HG03442 (cell line): ENCODE measurements around the gene CRIP2.

ENCODE experiments used
- ATAC-seq: cut with Tn5 transposase; IDR thresholded peaks from one replicate; pipeline ENCODE4 v1.9.1; 2021; ENCODE audit warnings: mild to moderate bottlenecking, moderate library complexity; ENCODE audit not compliant: unreplicated experiment

CRIP2 gene

GRCh38 chr14:105460116-105460515 is 14.5 kb upstream of the CRIP2 start:
- ATAC-seq, result no peak

DNA sequence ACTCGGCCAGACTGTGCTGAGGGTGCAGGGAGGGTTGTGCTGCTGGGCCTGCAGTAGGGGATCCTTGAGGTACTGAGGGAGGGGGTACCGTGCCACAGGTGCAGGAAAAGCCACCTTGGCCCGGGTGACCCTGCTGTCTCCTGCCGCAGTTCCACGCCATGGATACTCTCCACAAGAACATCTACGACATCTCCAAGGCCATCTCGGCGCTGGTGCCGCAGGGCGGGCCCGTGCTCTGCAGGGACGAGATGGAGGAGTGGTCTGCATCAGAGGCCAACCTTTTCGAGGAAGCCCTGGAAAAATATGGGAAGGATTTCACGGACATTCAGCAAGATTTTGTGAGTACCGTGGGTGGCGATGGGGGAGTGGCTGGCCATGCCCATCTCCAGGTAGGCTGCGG is 14.0 kb upstream of the CRIP2 start:
- no peak for ATAC-seq

DNA sequence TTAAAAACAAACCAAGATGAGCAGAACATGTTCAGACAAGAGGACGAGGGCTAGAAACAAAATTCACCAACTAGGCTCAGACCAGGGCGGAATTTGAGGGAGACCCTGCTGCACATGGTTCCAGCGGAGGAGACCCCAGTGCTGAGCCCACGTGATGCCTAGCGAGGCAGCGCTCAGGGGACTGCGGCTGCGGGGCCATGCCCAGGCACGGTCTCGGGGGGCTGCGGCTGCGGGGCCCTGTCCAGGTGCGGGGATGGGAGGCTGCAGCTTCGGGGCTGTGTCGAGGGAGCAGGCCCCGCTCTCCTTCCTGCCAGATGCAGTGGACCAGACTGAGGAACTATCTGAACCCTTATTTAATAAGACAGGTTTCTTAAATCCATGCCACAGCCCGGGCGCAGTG is 12.7 kb upstream of the CRIP2 start:
- no peak for ATAC-seq

GRCh38 chr14:105464501-105464900 is 10.1 kb upstream of the CRIP2 start:
- ATAC-seq, result no peak

GRCh38 chr14:105465209-105466031 is 9.2 kb upstream of the CRIP2 start:
- no peak for ATAC-seq

GRCh38 chr14:105466531-105467248 is 7.9 kb upstream of the CRIP2 start:
- no peak for ATAC-seq

GRCh38 chr14:105467249-105467941 is 7.2 kb upstream of the CRIP2 start:
- ATAC-seq, result no peak

DNA sequence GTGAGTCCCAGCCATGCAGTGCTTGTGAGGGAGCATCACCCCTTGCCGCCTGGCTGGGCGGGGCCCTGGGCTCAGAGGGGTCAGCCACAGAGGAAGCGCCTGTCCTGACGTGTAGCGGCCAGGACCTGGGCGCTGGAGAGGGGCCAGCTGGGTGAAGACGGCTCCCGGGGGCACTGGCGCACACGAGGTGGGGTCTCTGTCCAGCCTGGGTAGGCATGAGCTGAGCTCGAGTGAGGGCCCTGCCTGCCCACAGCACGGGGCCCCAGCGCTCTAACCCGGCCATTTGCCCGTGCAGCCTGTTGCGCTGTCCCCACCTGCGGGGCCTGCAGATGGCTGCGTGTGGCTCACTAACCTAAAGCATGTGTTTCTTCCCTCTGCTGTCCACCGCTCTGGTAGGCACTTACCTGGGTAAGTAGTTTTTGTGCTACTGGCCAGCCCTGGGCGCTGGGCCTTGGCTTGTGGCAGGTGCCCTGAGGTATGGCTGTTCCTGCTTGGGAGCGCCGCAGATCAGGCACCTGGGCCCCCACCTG is 6.6 kb upstream of the CRIP2 start:
- ATAC-seq, result no peak

GRCh38 chr14:105468621-105469241 is 5.9 kb upstream of the CRIP2 start:
- ATAC-seq, result no peak

DNA sequence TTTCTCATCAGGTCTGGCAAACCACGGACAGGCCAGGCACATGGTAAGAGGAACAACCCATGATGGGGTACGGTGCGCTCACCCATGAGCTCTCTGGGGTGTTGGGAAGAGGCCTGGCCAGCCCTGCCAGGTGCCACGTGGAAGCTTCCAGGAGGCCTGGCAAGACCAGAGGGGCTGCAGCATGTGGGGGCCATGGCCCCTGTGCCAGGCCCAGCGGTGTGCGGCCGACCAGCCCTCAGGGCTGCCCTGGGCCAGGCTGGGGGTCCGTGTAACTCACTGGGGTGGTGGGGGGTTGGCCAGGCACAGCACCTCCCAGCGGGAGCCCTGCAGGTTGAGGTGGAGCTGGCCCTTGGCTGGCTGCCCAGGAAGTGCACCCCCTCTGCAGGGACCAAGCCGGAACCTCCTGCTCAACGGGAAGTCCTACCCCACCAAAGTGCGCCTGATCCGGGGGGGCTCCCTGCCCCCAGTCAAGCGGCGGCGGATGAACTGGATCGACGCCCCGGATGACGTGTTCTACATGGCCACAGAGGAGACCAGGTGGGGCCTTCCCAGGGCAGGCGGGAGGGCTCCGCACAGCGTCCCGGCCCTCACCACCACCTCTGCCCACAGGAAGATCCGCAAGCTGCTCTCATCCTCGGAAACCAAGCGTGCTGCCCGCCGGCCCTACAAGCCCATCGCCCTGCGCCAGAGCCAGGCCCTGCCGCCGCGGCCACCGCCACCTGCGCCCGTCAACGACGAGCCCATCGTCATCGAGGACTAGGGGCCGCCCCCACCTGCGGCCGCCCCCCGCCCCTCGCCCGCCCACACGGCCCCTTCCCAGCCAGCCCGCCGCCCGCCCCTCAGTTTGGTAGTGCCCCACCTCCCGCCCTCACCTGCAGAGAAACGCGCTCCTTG is 4.9 kb upstream of the CRIP2 start:
- no peak for ATAC-seq

GRCh38 chr14:105470350-105471296 is 4.0 kb upstream of the CRIP2 start:
- no peak for ATAC-seq

- ATAC-seq, result no peak
Measured at GRCh38 chr14:105471297-105471821, 3.3 kb upstream of the CRIP2 start.

GRCh38 chr14:105471823-105472485 is 2.7 kb upstream of the CRIP2 start:
- no peak for ATAC-seq

DNA sequence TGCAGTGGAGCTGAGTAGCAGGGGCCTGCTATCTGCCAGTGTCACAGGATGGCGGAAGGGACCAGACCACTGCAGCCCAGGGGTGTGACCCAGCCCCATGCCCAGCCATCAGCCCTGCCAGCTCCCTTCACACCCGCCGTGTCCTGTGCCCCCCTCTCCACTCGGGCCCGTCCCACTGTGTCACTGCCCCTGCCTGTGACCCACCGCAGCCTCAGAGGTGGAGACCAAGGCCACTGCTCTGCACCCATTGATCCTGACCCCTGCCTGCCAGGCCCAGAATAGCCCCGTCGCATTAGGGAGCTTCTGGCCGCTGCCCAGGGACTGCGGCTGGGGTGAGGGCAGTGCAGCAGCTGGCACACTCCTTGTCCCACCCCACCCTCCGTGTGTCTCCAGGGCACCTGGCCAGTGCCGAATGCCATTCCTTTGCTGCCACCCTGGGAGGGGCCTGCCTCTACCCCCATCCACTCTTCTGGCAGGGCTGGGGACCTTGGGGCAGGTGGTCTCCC is 2.1 kb upstream of the CRIP2 start:
- ATAC-seq, result no peak

DNA sequence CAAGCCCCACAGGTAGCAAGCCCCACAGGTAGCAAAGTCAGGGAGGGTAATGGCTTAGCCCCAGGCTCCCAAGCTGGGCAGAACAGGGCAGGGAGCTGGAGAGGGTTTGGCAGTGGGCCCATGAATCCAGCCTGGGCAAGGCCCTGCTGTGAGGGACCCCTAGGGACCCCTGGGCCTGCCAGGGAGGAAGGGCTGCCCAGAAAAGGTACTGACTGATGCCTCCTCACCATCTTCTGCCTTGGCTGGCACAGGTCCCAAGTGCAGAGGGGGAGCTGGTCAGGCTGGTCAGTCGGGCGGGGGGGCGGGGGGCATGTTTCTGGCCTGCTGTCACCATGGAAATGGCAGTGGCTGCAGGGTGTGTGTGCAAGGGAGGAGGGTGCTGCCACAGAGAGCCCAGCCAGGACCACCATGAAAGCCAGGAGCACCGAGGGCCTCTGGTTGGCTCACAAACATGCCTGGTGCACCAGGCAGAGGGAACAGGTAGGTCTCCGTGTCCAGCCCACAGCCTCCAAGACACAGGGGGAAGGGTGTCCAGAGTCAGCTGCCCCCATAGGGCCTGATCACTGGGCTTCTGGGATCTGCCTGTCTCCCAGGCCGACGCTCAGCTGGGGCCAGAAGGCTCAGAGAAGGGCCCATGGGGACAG is 1.5 kb upstream of the CRIP2 start:
- no peak for ATAC-seq

DNA sequence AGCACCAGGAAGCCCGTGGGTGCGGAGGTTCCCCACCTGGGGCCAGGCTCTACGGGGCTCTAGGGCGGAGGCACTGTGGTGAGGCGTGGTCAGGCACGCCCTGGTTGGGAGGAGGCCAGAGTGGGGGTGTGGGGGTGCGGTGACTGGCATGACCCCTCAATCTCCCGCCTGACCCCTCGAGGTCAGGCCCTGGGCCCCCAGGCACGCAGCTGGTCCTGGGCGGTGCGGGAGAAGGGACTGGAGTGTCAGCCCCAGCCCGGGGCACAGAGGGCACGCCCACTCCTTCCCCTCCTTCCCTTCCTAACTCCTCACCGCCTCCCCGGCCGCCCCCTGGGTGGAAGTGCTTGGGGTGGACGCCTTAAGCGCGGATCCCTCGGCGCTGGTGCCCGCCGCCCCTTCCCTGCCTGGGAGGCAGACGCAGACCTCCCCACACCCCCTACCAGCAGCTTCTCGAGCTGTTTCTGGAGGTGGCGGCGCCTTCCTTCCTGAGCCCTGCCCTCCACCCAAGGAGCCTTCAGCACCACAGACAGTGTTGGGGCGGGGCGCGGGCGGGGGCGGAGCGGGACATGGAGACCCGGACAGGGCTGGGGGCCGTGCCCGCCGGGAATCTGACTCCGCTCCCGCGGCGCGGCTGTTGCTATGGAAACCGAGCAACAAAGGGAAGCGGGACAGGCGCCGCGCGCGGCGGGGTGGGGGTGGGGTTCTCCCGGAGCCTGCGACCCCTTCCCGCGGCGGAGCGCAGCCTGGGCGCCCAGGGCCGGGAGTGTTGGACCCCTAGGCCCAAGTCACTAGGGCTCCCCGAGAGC is 741 bp upstream of the CRIP2 start:
- no peak for ATAC-seq
